Measurements from ENCODE around the gene TUBGCP2. TPM values are rescaled to one million over a fixed set of nuclear protein-coding genes. Genes with fewer than 3 reads are reported as not detected.
"Not testable (repeated sequence)": the region's sequence is repeated elsewhere in the genome, so short reads cannot be mapped to it uniquely, and the experiment has no call there.

TUBGCP2 gene
- total RNA-seq, 1 experiment from 2014 or later: 87.7 TPM

DNA sequence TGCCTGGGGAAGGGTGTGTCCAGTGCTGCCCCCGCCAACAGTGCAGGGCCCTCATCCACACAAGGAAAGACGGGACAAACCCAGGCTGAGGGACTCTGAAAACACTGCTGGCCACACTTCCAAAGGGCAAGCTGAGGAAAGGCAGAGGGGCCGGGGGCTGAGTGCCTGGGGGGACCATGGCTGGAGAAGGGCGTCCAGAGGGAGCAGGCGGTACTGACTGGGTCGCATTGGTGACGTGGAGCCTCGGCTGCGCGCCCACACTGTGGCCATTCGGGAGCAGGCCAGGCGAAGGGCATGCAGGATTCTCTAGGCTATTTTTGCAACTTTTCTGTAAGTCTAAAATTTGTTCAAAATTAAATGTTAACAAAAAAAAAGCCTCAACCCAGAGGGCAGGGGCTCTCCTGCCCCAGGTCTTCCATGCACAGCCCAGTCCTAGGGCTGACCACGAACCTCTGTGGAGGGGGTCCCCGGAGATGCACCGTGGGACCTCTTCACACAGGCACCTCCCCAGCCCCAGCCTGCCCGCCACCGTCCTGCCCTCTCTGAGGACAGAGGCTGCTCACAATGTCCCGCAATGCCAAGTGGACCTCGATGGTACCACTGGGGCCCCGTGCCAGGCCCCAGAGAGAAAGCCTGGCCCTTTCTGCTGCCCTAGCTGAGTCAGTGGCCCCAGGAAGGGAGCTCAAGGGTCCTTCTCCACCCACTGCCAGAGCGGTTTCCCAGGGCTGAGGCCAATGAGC lies 42.4 kb downstream of the TUBGCP2 start:
- no peak for DNase-seq (ENCODE audit: low spot score)

DNA sequence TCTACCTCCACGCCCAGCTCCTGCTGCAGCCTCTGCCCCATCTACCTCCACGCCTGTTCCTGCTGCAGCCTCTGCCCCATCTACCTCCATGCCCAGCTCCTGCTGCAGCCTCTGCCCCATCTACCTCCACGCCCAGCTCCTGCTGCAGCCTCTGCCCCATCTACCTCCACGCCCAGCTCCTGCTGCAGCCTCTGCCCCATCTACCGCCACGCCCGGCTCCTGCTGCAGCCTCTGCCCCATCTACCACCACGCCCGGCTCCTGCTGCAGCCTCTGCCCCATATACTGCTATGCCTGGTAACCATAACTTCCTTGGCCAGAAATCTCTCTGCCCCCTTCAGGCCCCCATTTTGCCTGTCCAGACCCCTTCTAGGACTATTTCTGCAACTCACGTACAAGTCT lies 43.6 kb downstream of the TUBGCP2 start:
- DNase-seq (ENCODE audit: low spot score): not testable (repeated sequence)

DNA sequence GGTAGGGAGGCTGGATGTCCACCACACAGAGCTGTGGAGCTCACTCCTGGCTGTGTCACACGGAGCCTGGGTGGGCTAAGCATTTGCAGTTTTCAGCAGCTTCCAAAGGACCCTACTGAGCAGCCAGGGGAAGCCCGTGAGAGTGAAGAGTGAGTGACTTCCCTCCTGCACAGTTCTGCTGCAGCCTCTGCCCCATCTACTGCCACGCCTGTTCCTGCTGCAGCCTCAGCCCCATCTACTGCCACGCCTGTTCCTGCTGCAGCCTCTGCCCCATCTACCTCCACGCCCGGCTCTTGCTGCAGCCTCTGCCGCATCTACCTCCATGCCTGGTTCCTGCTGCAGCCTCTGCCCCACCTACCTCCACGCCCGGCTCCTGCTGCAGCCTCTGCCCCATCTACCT lies 44.2 kb downstream of the TUBGCP2 start:
- DNase-seq (ENCODE audit: low spot score): no peak

DNA sequence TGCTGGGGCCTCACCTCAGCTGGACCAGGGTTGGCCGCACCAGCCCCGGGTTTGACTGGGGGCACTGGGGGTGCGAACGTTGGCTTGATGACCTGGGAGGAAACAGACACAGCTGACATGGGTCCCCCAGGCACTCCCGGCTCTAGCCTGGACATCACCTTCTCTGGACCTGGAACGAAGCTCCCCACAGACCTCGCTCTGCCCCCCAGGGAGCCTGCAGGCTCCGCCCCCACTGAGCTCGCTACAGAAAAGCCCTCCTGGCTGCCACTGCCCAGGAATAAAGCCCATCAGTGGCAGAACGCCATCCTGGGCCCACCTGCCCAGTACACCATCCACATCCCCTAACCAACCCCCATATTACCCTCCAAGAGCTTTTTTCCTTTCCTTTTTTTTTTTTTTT lies 45.0 kb downstream of the TUBGCP2 start:
- DNase-seq (ENCODE audit: low spot score): no peak

DNA sequence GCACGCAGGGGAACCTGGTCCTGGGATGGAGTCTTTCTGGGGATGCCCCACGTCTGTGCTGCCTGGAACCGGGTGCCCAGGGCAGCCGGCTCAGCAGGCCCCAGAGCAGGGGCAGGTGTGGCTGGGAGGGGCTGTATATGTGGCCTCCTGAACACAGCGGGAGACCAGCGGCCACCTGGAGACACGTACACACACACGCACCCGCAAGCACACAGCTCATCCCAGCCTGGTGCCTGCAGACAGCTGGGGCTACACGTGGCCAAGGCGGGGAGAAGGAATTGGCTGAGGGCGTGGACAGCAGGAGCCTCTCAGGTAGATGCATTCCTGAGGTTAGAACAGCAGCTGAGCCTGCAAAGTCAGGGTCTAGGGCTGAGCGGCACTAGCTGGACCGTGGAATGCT lies 46.0 kb downstream of the TUBGCP2 start:
- DNase-seq (ENCODE audit: low spot score): no peak

DNA sequence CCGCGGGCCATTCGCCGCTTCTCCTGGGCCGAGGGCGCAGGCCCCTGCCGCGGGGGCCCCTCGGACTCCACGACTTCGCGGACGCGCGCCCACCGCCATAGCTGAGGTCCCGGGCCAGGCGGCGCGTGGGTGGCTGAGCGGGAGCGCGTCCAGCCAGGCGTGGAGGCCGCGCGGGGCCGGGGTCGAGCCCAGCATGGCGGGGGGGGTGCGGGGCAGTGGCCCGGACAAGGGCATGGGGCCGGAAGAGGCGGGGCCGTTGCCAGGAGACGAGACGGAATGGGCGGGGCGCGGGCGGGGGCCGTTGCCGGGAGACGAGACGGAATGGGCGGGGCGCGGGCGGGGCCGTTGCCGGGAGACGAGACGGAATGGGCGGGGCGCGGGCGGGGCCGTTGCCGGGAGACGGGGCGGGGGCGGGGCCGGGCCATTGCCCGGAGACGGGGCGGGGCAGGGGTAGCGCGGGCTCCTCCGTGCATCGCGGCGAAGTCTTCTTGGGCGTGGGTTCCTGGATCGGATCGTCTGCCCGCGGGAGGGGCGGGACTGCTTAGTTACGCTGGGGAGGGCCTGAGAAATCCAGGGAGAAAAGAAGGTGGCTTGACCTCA lies 46.8 kb downstream of the TUBGCP2 start:
- peak; percentile 49 for DNase-seq (ENCODE audit: low spot score)

DNA sequence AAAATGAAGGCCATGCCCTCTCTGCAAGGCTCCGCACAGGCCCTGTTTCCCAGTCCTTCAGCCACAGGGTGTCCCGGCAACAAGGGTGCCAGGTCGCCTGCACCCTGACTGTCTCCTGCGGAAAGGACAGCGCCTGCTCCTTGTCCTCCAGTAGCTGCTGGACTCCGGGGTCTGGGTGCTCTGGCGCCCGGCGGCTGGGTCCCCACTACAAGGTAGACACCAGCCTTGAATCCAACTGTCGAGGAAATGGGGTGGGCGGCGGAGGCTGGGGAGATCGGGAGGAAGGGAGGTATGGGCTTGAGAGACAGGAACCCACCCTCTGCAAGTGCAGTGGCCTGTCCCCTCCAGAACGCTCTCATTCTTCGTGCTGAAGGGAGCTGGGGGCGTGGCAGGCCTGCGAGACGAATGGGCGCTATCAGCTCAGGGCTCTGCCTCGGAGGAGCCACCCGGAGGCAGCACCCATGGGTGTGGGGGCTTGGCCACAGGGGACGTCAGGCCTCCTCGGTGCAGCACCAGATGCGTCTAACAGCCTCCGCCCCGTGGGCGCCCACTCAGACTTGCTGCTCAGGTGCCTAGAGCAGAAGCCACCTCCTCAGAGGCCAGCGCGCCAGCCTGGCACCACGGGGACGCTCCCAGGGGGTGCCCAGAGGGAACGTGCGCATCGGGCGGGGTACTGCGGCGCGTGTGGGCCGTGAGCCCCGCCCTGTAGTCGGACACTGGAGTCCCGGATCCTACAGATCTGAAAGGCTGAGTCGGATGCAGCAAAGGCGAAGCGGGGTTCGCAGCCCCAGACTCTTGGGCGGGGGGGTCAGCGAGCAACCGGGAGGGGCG lies 47.6 kb downstream of the TUBGCP2 start:
- peak; percentile 50 for DNase-seq (ENCODE audit: low spot score)

DNA sequence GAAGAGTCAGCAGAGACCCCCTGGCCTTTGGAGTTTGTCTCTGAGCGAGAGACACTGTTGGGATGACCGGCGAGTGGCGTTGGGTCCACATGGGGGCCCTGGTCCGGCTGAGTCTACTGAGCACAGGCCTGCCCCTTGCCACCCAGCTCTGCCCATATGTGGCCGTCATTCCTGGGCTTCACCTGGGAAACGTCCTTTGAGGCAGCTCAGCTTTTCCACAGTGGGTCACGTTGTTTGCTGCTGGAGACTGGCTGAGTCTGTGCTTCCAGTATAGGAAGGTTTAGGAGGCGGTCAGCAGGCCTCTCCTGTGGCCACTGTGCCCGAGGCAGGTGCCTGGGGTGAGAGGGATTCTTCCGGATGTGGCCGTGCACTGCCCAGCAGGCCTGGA lies 49.1 kb downstream of the TUBGCP2 start:
- DNase-seq (ENCODE audit: low spot score): no peak

DNA sequence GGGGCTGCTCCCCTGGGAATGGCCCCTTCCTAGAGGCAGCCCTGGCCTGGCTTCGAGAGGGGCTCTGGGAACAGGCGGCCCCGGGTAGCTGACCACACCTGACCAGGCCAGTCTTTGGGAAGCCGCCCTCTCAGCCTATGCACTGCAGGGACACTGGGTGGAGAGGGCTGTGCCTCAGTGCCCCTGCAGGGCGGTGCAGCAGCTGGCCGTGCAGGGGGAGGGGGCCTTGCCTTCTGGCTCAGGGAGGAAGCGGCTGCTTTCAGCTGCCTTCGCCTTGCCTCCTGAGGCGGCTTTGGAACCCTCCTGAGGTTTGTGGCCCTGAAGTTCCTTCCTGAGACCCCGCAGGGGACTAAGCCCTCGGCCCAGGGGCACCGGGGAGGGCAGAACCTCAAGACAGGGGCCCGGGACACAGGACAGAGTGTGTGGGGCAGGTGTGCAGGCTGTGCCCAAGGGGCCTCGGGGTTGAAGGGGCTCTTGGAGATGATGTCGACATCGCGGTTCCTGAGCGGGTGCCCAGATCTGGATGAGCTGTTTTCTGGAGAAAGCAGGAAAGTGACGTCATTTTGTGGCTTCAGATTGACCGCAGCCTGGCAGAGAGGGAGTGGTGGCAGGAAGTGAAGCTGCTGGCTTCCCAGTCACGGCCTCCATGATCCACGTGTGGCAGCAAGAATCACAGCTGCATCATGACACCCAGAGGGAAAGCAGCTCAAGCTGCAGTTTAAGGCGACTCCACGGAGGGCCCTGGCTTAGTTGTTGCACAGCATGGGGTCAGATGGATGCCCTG lies 49.7 kb downstream of the TUBGCP2 start:
- peak; percentile 71 for DNase-seq (ENCODE audit: low spot score)

DNA sequence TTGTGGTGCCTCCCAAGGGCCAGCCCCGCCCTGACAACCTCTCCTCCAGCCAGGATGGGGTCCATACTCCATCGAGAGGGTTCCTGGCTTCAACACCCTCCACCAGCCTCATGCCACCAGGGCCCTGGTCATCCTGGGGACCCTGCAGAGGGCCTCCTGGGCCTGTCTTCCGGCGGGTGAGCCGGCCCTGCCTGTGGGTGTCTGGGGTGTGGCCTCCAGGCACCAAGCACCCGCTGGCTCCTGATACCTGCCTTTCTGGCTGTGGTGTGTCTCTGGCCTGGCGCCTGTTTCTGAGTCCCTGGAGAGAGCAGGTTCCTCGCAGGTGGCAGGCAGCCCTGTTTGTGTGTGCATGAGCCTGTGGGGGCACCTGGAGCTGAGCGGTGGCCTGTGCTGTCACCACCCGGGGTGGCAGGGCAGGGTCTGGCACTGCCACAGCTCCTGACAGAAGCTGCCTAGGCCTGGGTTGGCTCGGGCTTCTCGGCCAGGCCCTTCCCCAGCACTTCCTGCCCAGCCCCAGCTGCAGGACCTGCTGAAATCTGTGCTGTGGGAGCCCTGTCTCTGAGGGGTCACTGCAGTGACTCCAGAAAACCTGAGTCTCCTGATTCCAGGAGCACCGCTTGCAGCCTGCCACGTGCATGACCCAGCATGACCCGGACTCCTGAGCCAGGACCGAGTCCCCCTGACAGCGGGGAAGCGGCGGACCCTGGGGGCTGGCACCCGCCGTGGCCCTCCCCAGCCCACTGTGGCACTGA lies 50.4 kb downstream of the TUBGCP2 start:
- peak; percentile 49 for DNase-seq (ENCODE audit: low spot score)

DNA sequence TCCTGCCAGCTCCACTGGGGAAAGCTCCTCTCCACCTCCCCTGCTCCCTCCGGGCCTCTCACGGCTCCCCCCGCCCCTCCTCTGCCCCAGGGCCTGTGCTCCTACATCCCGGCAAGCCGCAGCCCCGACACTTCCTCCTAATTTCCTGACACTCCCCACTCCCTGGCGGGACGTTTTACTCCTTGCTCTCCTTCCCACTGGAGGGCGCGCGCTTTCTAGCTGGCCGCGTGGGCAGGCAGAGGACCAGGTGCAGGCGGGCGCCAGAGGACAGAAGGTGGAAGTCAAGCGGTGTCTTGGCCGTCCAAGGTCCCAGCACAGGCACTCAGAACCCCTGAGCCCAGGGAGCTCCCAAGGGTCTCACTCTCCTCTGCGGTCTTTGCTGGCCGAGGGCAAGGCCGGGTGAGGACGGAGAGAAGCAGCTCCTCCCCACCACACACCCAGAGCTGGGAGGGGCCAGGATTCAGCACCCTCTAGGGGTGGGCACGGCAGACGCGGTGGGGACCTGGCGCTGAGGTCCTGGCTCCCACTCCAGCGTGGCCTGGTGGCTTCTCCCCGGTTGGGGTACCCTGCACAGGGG lies 51.1 kb downstream of the TUBGCP2 start:
- peak; percentile 77 for DNase-seq (ENCODE audit: low spot score)

DNA sequence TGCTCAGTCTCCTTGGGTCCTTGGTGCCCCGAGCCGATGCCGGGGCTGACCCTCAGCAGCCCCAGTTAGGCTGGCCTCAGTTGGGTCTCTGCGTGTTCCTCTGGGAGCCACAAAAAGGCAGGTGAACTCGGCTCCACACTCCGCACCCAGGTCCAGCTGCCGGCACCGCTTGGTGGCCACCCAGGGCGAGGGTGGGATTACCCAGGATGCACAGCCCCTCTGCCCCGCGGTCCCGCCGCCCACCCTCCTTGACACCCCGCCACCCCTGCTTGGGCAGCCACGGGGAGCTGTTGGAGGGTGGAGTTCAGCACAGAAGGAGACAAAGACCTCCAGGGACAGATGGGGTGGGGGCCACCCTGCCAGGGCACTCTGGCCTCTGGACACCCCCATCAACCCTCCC lies 53.3 kb downstream of the TUBGCP2 start:
- DNase-seq (ENCODE audit: low spot score): no peak

DNA sequence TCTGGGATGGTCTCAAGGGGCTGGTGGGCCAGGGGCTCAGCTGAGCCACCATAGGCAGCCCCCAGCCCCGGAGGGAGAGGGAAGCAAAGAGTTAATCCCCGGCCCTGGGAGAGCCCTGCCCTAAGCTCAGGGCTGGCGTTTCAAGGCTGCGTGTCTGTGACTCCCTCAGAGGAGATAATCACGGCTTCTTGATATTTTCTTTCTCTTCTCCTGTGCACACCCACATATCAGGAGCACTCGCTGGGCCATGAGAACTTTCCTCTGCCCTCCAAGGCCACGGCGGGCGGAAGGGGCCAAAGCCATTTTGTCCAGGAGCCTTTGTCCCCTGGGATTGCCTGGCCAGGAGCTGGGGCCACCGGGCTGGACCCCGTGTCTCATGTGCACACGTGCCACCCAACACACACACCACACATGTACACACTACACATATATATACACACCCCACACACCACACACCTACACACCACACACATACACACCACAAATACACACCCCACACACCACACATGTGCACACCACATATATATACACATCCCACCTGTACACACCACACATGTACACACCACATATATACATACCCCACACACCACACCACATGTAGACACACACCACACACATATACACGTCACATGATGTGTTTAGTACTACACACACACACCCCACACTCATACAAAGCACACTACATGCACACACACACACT lies 54.1 kb downstream of the TUBGCP2 start:
- no peak for DNase-seq (ENCODE audit: low spot score)

DNA sequence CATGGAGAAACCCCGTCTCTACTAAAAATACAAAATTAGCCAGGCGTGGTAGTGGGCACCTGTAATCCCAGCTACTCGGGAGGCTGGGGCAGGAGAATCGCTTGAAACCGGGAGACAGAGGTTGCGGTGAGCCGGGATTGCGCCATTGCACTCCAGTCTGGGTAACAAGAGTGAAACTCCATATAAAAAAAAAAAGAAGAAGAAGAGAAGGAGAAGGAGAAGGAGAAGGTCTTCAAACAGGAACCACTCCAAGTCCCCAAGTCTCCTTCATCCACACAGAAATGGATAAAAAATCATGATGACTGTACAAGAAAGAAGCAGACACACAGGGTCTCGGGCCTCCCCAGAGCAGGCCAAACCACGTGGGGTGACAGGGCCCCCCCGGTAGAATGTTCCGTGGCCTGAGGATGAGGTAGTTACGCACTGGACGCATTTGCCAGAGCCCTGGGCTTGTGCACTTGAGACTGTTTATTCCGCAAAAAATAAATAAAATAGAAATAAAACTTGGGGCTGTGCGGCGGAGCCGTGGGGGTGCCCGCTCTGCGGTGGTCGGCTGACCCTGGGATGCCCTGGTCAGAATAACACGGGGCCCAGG lies 55.2 kb downstream of the TUBGCP2 start:
- DNase-seq (ENCODE audit: low spot score): no peak

DNA sequence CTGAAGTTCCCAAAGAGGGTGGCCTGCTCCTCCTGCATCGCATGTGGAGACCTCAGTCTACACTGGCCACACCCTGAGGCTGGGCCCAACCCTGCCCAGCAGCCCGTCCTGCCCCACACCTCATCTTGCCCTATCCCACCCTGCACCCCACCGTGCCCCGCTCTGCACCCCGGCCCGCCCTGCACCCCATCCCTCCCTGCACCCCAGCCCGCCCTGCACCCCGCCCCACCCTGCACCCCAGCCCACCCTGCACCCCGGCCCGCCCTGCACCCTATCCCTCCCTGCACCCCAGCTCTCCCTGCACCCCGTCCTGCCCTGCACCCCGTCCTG lies 56.5 kb downstream of the TUBGCP2 start:
- no peak for DNase-seq (ENCODE audit: low spot score)

DNA sequence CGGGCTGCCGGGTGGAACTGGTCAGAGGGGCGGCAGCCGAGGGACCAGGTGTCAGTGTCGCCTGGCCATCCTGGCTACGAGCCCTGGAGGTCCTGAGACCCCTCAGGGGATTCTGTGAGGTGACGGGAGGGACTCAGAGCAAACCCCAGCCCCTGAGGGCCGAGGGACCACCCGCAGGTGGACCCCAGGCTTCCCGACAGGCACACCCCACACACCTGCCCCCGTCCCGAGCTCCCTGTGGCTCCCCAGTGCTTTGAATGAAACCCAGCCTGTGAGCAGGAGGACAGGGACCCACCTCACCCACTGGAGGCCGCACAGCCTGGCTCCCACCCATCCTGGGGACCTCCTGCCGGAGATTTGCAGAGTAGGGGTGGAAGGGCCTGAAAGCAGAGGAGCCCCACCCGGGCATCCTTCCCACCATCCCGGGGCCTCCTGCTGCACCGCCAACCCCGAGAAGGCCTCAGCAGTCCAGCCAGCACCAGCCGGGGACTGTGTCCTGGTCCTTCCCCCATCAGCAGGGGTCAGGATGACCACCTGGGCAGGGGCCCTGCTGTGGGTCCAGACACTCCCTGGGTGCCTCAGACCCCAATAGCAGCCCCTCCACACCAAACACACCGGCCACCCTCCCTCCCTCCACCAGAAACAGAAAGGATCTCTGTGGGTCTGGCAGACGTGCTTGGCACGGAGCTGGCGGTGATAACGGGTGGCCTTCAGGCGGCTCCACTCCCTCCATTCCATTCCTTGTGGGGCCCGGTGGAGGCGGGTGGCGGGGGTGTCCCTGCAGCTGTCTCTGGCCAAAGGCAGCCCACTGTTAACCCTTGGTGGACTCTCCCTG lies 57.1 kb downstream of the TUBGCP2 start:
- DNase-seq (ENCODE audit: low spot score): no peak

DNA sequence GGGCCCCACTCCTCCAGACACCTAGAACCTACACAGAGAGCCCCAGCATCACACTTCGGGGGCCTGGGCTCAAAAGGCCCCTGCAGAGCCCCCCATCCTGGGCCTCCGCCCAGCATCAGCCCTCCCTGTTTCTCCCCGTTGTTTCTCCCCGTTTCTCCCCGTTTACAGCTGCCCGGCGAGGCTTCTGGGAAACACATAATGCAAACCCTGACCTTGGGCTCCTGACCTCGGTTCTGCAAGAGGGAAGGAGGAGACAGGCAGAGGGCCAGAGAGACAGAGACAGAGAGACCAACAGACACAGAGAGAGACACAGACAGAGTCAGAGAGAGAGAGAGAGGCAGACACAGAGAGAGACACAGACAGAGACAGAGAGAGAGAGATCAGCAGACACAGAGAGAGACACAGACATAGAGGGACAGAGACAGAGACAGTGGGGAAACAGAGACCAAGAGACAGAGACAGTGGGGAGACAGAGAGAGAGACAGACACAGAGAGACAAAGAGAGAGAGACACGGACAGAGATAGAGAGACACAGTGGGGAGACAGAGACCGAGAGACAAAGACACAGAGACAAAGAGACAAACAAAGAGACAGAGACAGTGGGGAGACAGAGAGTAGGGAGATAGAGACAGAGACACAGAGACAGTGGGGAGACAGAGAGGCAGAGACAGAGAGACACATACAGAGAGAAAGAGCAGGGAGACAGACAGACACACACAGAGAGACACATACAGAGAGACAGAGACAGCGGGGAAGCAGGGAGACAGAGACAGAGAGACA lies 58.5 kb downstream of the TUBGCP2 start:
- no peak for DNase-seq (ENCODE audit: low spot score)
